Upper lobe of left lung (tissue), 6 donors: ENCODE measurements around the gene CAP2. TPM values are rescaled to one million over a fixed set of nuclear protein-coding genes. Genes with fewer than 3 reads are reported as not detected.

Experiments used
- ATAC-seq, 2 donors: fragments of 200-7000 bp; cut with Tn5 transposase; one replicate each; pipeline ENCODE4 v1.9.1; 2022; ENCODE audit warnings: mild to moderate bottlenecking in 2 of 2, moderate library complexity in 2 of 2; ENCODE audit not compliant: low FRiP score in 2 of 2
- DNase-seq, 2 donors: peaks; one replicate each; pipeline ENCODE4 v3.0.0-alpha.2; 2019 to 2020
- H3K27ac ChIP-seq, 4 donors: fragments of 200-600 bp; sonication (generic); one replicate each; pipeline ENCODE4 v1.5.1; 2016 to 2019
- H3K27me3 ChIP-seq, 4 donors: fragments of 200-600 bp; sonication (generic); one replicate each; pipeline ENCODE4 v1.5.1; 2017 to 2019
- H3K36me3 ChIP-seq, 4 donors: fragments of 200-600 bp; sonication (generic); one replicate each; pipeline ENCODE4 v1.5.1; 2016 to 2019
- H3K4me1 ChIP-seq, 4 donors: fragments of 200-600 bp; sonication (generic); one replicate each; pipeline ENCODE4 v1.5.1; 2018 to 2019
- H3K4me3 ChIP-seq, 4 donors: fragments of 200-600 bp; sonication (generic); one replicate each; pipeline ENCODE4 v1.5.1; 2017 to 2019; ENCODE audit warnings: mild to moderate bottlenecking in 2 of 4, moderate library complexity in 1 of 4
- H3K9me3 ChIP-seq, 4 donors: fragments of 200-600 bp; sonication (generic); one replicate each; pipeline ENCODE4 v1.5.1; 2018 to 2019
- EP300 ChIP-seq, 4 donors: sonication (generic); formaldehyde crosslinking; IDR thresholded peaks; one replicate each; pipeline ENCODE4 v1.5.1; 2017; ENCODE audit warnings: antibody characterized with exemption in 4 of 4, control low read depth in 2 of 4
- POLR2A ChIP-seq, 4 donors: fragments of 450-650 bp; IDR thresholded peaks; one replicate each; pipeline ENCODE4 v1.5.1; 2016 to 2017; ENCODE audit warnings: antibody characterized with exemption in 4 of 4, mild to moderate bottlenecking in 2 of 4
- POLR2AphosphoS5 ChIP-seq, 2 donors: sonication (generic); formaldehyde crosslinking; IDR thresholded peaks; one replicate each; pipeline ENCODE4 v1.5.1; 2017; ENCODE audit warnings: antibody characterized with exemption in 2 of 2
- WGBS, 2 donors: methylation state at CpG; one replicate each; pipeline ENCODE4 v1.1.5; 2017 to 2018; 5-methylcytosine and 5-hydroxymethylcytosine counted together
- total RNA-seq, 6 donors: library from RNA; depleted of rRNA in 4 of 6; stranded (reverse); fragments of >200 nt in 4 of 6; gene quantifications; one replicate each; pipeline versions ENCODE4 v1.1.0 to v1.2.1, GENCODE V29; 2016 to 2021
- TF ChIP-seq, protein P1 (sequence below), 6 experiments: fragments of 450-650 bp in 4 of 6; fragments of 200-600 bp in 2 of 6; sonication (generic) in 2 of 6; IDR thresholded peaks; one replicate each; pipeline ENCODE4 v1.5.1; 2016 to 2019; ENCODE audit warnings: antibody characterized with exemption in 6 of 6
- donor health status: DM: no; HTN: no; CAD: no; lungs with moderate emphysema.
- donor health status: DM: no; HTN: yes; CAD: no; lungs with severe emphysema.

CAP2 gene
- total RNA-seq, 6 donors from 2014 or later = 0.55 to 6.5 (median 4.3) TPM

GRCh38 chr6:17477356-17477755 lies 84.0 kb downstream of the CAP2 start:
- TF ChIP-seq, protein P1, sequence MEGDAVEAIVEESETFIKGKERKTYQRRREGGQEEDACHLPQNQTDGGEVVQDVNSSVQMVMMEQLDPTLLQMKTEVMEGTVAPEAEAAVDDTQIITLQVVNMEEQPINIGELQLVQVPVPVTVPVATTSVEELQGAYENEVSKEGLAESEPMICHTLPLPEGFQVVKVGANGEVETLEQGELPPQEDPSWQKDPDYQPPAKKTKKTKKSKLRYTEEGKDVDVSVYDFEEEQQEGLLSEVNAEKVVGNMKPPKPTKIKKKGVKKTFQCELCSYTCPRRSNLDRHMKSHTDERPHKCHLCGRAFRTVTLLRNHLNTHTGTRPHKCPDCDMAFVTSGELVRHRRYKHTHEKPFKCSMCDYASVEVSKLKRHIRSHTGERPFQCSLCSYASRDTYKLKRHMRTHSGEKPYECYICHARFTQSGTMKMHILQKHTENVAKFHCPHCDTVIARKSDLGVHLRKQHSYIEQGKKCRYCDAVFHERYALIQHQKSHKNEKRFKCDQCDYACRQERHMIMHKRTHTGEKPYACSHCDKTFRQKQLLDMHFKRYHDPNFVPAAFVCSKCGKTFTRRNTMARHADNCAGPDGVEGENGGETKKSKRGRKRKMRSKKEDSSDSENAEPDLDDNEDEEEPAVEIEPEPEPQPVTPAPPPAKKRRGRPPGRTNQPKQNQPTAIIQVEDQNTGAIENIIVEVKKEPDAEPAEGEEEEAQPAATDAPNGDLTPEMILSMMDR (IDR thresholded peaks at IDR 0.05) = no peak
- TF ChIP-seq POLR2A (IDR thresholded peaks at IDR 0.05) = no peak
- TF ChIP-seq POLR2AphosphoS5 (IDR thresholded peaks at IDR 0.05) = no peak
- H3K4me1 ChIP-seq = peaks cover 0 to 10% (median 5%) of the 10 kb centered on the region in 4 donors
- ATAC-seq (no peak), DNase-seq (no peak)
- no peak overlapping the region for H3K27ac ChIP-seq
- H3K27me3 ChIP-seq = no peaks in the 10 kb centered on the region
- 90 to 93% methylated on average over 2 of the region's 2 CpGs for WGBS, 2 donors
- H3K9me3 ChIP-seq = no peaks in the 10 kb centered on the region
- H3K36me3 ChIP-seq = no peaks in the 10 kb centered on the region
- H3K4me3 ChIP-seq = no peak overlapping the region

DNA sequence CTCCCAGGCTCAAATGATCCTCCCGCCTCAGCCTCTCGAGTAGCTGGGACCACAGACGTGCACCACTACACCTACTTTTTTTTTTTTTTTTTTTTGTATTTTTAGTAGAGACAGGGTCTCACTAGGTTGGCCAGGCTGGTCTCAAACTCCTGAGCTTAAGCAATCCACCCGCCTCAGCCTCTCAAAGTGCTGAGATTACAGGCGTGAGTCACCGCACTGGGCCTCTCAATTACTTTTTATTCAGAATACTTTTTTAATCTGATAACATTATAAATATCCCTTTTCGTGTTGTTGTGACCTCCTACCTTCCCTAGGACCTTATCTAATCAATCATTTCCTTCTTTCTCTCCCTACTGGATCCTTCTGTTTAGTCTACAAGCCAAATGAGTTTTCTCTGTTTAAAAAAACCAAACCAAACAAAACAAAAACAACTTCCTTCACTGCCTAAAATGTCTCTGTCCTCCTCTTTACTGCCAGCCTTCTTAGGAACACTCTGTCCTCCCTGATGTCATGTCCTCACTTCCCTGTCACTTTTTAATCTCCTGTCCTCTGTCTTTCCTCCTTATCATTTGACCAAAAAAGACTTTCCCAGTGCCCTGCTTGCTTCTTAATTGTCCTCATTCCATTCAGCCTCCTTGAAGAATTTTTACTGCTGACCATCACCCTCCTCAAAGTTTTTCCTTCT lies 85.0 kb downstream of the CAP2 start:
- WGBS, 2 donors = 77 to 80% methylated on average over 7 of the region's 7 CpGs
- Histone ChIP-seq H3K27ac (peak overlapping the region; percentile 32 to 71 (median 42)), H3K27me3 (no peaks in the 10 kb centered on the region), H3K36me3 (no peaks in the 10 kb centered on the region), H3K9me3 (no peaks in the 10 kb centered on the region), H3K4me3 (no peak overlapping the region), H3K4me1 (peaks cover 0 to 10% (median 2%) of the 10 kb centered on the region in 4 donors)
- no peak for DNase-seq
- ATAC-seq = no peak
- TF ChIP-seq, protein P1 (IDR thresholded peaks at IDR 0.05) = no peak
- TF ChIP-seq POLR2AphosphoS5 (IDR thresholded peaks at IDR 0.05) (peak in 1 of 2 donors; percentile 49), POLR2A (IDR thresholded peaks at IDR 0.05) (no peak), EP300 (IDR thresholded peaks at IDR 0.05) (peak in 2 of 4 donors; percentile 83 to 92)

GRCh38 chr6:17478946-17479345 lies 85.6 kb downstream of the CAP2 start:
- Histone ChIP-seq H3K27me3 (no peaks in the 10 kb centered on the region), H3K9me3 (no peaks in the 10 kb centered on the region), H3K4me1 (peaks cover 0 to 10% (median 2%) of the 10 kb centered on the region in 4 donors), H3K4me3 (no peak overlapping the region), H3K27ac (peak overlapping the region; percentile 32 to 71 (median 42)), H3K36me3 (no peaks in the 10 kb centered on the region)
- DNase-seq (no peak), ATAC-seq (no peak)
- TF ChIP-seq EP300 (IDR thresholded peaks at IDR 0.05) (no peak), POLR2AphosphoS5 (IDR thresholded peaks at IDR 0.05) (no peak), POLR2A (IDR thresholded peaks at IDR 0.05) (no peak)
- TF ChIP-seq, protein P1 (IDR thresholded peaks at IDR 0.05) = no peak
- WGBS, 2 donors = 95 to 96% methylated on average over 7 of the region's 7 CpGs

DNA sequence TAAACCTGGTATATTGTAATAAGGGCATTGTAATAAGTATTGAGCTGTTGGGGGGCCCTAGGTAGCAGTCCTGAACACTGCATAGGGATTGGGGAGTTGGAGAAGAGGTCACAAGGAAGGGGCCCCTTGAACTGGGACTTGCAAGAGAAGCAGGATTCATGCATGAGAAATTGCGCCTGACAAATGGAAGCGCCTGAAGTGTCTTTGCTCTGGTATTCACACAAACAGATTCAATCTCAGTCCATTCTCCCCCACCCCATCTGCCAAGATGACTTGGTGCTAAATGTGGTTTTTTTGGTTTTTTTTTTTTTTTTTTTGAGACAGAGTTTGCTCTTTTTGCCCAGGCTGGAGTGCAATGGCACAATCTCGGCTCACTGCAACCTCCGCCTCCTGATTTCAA lies 87.1 kb downstream of the CAP2 start:
- H3K27me3 ChIP-seq = no peaks in the 10 kb centered on the region
- 94 to 97% methylated on average over 4 of the region's 4 CpGs for WGBS, 2 donors

More for the DNA sequence above, 87.1 kb downstream of the CAP2 start:
- no peak overlapping the region for H3K4me3 ChIP-seq
- H3K27ac ChIP-seq = no peak overlapping the region
- no peak for ATAC-seq
- no peak for DNase-seq
- H3K36me3 ChIP-seq = no peaks in the 10 kb centered on the region
- H3K9me3 ChIP-seq = no peaks in the 10 kb centered on the region
- TF ChIP-seq POLR2A (IDR thresholded peaks at IDR 0.05) = no peak
- TF ChIP-seq POLR2AphosphoS5 (IDR thresholded peaks at IDR 0.05) = no peak
- TF ChIP-seq, protein P1 (IDR thresholded peaks at IDR 0.05) = no peak
- no peak for TF ChIP-seq EP300 (IDR thresholded peaks at IDR 0.05)
- peaks cover 0 to 10% (median 2%) of the 10 kb centered on the region in 4 donors for H3K4me1 ChIP-seq
